ENCODE data around the gene PLXNB2.

The PLXNB2 gene

DNA sequence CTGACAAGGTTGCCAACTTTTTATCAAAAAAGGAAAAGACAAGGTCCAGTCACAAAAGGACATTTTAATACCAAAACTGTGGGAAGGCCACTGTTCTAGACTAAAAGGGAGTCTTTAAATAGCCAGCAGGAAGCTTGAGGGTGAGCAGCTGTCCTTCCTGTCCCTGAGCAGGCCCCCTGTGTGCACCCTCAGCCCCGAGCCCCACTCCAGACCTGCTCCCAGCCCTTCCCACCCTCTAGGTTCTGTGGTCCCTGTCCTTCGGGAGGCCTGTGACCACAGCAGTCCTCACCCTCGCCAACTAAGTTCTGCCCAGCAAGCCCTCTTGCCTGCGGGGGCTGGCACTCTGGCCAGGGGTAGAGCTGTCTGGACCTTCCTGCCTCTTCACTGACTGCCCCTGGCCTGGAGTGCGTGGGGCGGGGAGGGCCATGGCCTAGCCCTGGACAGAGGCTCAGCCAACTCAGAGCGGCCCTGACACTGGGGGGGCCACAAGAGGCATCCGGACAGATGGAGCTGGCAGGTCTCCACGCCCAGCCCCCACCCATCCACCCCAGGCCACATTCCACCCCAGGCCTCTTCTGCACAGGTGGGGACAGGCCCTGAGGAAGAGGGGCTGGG lies 1.6 kb upstream of the PLXNB2 start:
- H3K4me3 ChIP-seq (ENCODE audit: low read depth, low read length) = no peak overlapping the region
- no peak for TF ChIP-seq CTCF (IDR thresholded peaks at IDR 0.05; ENCODE audit: borderline replicate concordance, insufficient read depth, low read depth, low read length)

DNA sequence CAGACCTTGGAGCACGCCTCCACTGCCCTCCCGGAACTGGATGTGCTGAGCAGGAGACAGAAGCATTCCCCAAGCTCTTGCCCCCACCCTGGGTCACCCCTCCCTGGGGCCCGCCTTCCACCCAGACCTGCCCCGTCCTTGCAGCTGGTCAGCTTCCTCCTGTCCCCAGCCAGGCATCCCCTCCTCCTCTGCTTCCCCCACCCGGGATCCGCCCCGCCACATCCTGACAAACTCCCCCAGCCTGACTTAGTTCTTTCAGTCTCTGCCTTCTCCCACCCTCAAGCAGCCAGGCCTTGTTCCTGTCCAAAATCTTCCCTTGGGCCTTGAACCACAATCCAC lies 1.1 kb upstream of the PLXNB2 start:
- TF ChIP-seq CTCF (IDR thresholded peaks at IDR 0.05; ENCODE audit: borderline replicate concordance, insufficient read depth, low read depth, low read length) = no peak

GRCh38 chr22:50307890-50308596 lies 597 bp upstream of the PLXNB2 start:
- TF ChIP-seq CTCF (IDR thresholded peaks at IDR 0.05; ENCODE audit: borderline replicate concordance, insufficient read depth, low read depth, low read length) = no peak
- H3K4me3 ChIP-seq (ENCODE audit: low read depth, low read length) = no peak overlapping the region

More for the DNA sequence above, 1.1 kb upstream of the PLXNB2 start:
- no peak overlapping the region for H3K4me3 ChIP-seq (ENCODE audit: low read depth, low read length)

GRCh38 chr22:50305923-50306566 lies 1.4 kb downstream of the PLXNB2 start:
- H3K4me3 ChIP-seq (ENCODE audit: low read depth, low read length) = peak overlapping the region; percentile 93
- TF ChIP-seq CTCF (IDR thresholded peaks at IDR 0.05; ENCODE audit: borderline replicate concordance, insufficient read depth, low read depth, low read length) = no peak

DNA sequence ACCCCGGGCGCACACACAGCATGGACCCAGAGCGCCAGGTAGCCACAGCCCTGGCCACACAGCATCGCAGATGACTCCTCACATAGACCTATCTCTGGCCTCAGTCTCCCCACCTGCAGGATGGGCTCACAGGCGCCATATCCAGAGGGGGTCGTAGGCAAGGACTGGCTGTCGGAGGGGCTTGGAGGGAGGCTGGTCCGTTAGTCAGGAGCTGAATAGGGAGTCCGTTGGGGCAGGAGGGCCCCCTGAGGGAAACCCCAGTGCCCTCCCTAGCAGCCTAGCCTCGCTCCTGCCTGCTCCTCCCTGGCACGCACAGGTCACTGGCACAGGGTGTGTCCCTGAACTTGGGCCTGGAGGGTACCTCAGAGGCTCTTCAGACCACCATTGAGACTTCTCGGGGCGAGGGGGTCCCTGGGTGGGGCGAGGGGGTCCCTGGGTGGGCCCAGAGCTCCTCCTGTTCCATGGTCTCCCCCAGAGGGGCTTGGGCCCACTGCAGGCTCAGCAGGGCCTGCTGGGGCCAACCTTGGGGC lies 2.0 kb downstream of the PLXNB2 start:
- H3K4me3 ChIP-seq (ENCODE audit: low read depth, low read length) = peak overlapping the region; percentile 93
- no peak for TF ChIP-seq CTCF (IDR thresholded peaks at IDR 0.05; ENCODE audit: borderline replicate concordance, insufficient read depth, low read depth, low read length)

GRCh38 chr22:50304528-50305392 lies 2.7 kb downstream of the PLXNB2 start:
- peak overlapping the region; percentile 93 for H3K4me3 ChIP-seq (ENCODE audit: low read depth, low read length)
- TF ChIP-seq CTCF (IDR thresholded peaks at IDR 0.05; ENCODE audit: borderline replicate concordance, insufficient read depth, low read depth, low read length) = no peak
